ENCODE measurements around the gene GABARAPL1. TPM values are rescaled to one million over a fixed set of nuclear protein-coding genes. Genes with fewer than 3 reads are reported as not detected.

Gene GABARAPL1
- total and polyA plus RNA-seq, 2 of the 13 experiments (the other 11 are each of a cell fraction or from before 2014, with no cell fraction given), result 7.9 to 26.1 TPM

- intact Hi-C loops (cut with micrococcal nuclease; ENCODE audit: unreplicated experiment), result loop anchor here (5.0 kb wide), 1 partner anchor 94 kb away; no protein-coding TSS in a partner anchor
- TF ChIP-seq BRF2 (CRISPR knock-in tag; IDR thresholded peaks at IDR 0.05) (no peak), ARID2 (CRISPR knock-in tag; IDR thresholded peaks at IDR 0.05; ENCODE audit: borderline replicate concordance) (no peak), YY1 (IDR thresholded peaks at IDR 0.05; ENCODE audit: insufficient read depth, insufficient replicate concordance, low read depth, low read length) (no peak), PRDM15 (CRISPR knock-in tag; IDR thresholded peaks at IDR 0.05) (no peak), EP300 (IDR thresholded peaks at IDR 0.05; ENCODE audit: low read depth in 2 of 2, low read length in 2 of 2) (no peak), EP300 (CRISPR knock-in tag; IDR thresholded peaks at IDR 0.05; ENCODE audit: borderline replicate concordance) (no peak), ZNF589 (CRISPR knock-in tag; conservative IDR thresholded peaks at IDR 0.05) (no peak), GABPB1 (CRISPR knock-in tag; IDR thresholded peaks at IDR 0.05) (no peak), ZFP37 (CRISPR knock-in tag; IDR thresholded peaks at IDR 0.05; ENCODE audit: borderline replicate concordance) (no peak), ZNF883 (CRISPR knock-in tag; IDR thresholded peaks at IDR 0.05; ENCODE audit: not compliant biosample characterization) (no peak), HNRNPUL1 (IDR thresholded peaks at IDR 0.05; ENCODE audit: low read depth, low read length) (no peak)
Measured at GRCh38 chr12:10238526-10238925, 25.8 kb downstream of the GABARAPL1 start.

More at GRCh38 chr12:10238526-10238925, 25.8 kb downstream of the GABARAPL1 start:
- WGBS (ENCODE audit: low lambda C conversion rate), result 0% methylated on average over 1 of the region's 1 CpG
- no peak overlapping the region for H3K9ac ChIP-seq (ENCODE audit: insufficient read depth, low read depth, low read length)
- peaks cover 20% of the 10 kb centered on the region; the same call in 1 of the 2 replicates for H3K9me3 ChIP-seq (ENCODE audit: low read length)
- H3K36me3 ChIP-seq (replicated peaks in 1 of 2; ENCODE audit: control insufficient read depth in 1 of 2, insufficient read depth in 2 of 2, low read length in 2 of 2), result no peaks in the 10 kb centered on the region
- no peaks in the 10 kb centered on the region for H3K79me2 ChIP-seq (ENCODE audit: insufficient read depth, low read length)
- no peak overlapping the region for H3K27ac ChIP-seq (ENCODE audit: extremely low read length, insufficient read depth, low read length)
- H2AFZ ChIP-seq (ENCODE audit: low read length), result no peak overlapping the region
- in situ Hi-C loops (cut with HindIII; ENCODE audit: extremely low pct_ligation_motif_present, low pct_unique_long_range_greater_than_20kb), result loop anchor here (5.0 kb wide), 2 partner anchors 324 to 434 kb away; partner anchors contain the start of gene STYK1
- BruUV-seq (replicated peaks), result no TSS peak
- ATAC-seq (no peak), DNase-seq (ENCODE audit: low spot score) (no peak), FAIRE-seq (no peak)
- 0 out of 5 replicates have a peak, but pooled peaks cover 0 to 1% of the 10 kb centered on the region in 2 experiments for H3K27me3 ChIP-seq (ENCODE audit: control insufficient read depth in 1 of 2, insufficient read depth in 2 of 2, low read length in 2 of 2)
- H4K20me1 ChIP-seq (ENCODE audit: insufficient read depth, low read length), result no peaks in the 10 kb centered on the region
- H3K4me2 ChIP-seq (ENCODE audit: low read depth, low read length), result no peak overlapping the region
- H3K4me1 ChIP-seq (ENCODE audit: insufficient read depth, low read length), result no peaks in the 10 kb centered on the region
- no peak overlapping the region for H3K4me3 ChIP-seq (replicated peaks in 1 of 3; ENCODE audit: insufficient read depth in 1 of 3, low read depth in 2 of 3, low read length in 3 of 3)
- POLR2A ChIA-PET, result interaction anchor here (0.7 kb wide), 1 partner anchor 42 kb away, joined by 3 read pairs; no protein-coding TSS in a partner anchor
- CTCF ChIA-PET (ENCODE audit: low intra/inter-chr PET ratio, low total read pairs), result no interaction called here
